ENCODE results near the gene SS18.

DNA sequence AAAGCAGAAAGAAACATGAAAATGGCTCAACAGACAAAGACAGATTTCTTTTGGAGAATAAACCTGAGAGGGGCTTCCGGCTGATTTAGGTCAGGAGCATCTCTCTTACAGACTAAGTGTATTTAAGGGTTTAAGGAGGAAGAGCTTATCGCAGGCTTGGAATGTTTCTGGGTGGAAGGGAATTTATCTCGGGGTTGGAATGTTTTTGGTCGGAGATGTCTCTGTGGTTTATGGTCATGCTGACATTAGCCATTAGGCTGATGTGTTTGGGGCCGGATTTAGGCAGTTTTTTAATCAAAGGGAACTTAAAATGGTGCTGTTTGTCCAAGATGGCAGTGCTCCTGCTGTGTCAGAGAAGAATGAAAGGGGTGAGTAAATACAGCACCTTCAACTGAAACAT is 28.8 kb upstream of the SS18 start:
- TF ChIP-seq, protein P1, sequence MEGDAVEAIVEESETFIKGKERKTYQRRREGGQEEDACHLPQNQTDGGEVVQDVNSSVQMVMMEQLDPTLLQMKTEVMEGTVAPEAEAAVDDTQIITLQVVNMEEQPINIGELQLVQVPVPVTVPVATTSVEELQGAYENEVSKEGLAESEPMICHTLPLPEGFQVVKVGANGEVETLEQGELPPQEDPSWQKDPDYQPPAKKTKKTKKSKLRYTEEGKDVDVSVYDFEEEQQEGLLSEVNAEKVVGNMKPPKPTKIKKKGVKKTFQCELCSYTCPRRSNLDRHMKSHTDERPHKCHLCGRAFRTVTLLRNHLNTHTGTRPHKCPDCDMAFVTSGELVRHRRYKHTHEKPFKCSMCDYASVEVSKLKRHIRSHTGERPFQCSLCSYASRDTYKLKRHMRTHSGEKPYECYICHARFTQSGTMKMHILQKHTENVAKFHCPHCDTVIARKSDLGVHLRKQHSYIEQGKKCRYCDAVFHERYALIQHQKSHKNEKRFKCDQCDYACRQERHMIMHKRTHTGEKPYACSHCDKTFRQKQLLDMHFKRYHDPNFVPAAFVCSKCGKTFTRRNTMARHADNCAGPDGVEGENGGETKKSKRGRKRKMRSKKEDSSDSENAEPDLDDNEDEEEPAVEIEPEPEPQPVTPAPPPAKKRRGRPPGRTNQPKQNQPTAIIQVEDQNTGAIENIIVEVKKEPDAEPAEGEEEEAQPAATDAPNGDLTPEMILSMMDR (IDR thresholded peaks at IDR 0.05), result no peak
- no peak for TF ChIP-seq POLR2A (IDR thresholded peaks at IDR 0.05)

Measured in lower leg skin (tissue), 3 donors.